ENCODE data around the gene FNTB.
A peak's percentile ranks its signal among the peaks of the same experiment; 100 is the strongest.

FNTB gene

GRCh38 chr14:65102441-65103149, 115.9 kb downstream of the FNTB start, which contains the start of gene MAX:
TSS of gene MAX (minus strand) at chr14:65102517. CDS start at chr14:65102339, 178 bp downstream.
- H2BK12ac ChIP-seq (ENCODE audit: low read length): peak within 1 kb of the TSS; percentile 23

GRCh38 chr14:65103150-65103760, 116.6 kb downstream of the FNTB start:
- Histone ChIP-seq H4K8ac (ENCODE audit: low read depth, low read length) (peak overlapping the region; percentile 45), H3K27me3 (ENCODE audit: insufficient read depth, low read length) (no peaks in the 10 kb centered on the region), H3K36me3 (ENCODE audit: control insufficient read depth in 1 of 2, insufficient read depth in 2 of 2, low read length in 2 of 2) (no peaks in the 10 kb centered on the region), H3K4me1 (ENCODE audit: control insufficient read depth in 1 of 2, insufficient read depth in 2 of 2, low read length in 2 of 2) (no peaks in the 10 kb centered on the region), H2AK5ac (ENCODE audit: low read length) (no peak overlapping the region), H3K4ac (ENCODE audit: low read depth, low read length) (no peak overlapping the region), H4K91ac (ENCODE audit: low read depth, low read length) (no peak overlapping the region), H4K12ac (ENCODE audit: low read depth, low read length) (peak overlapping the region; percentile 58), H2BK5ac (ENCODE audit: low read depth, low read length, poor library complexity) (no peak overlapping the region), H3K23ac (ENCODE audit: low read length) (no peak overlapping the region), H3K9me3 (ENCODE audit: insufficient read depth, low read depth, low read length) (no peaks in the 10 kb centered on the region), H3K14ac (ENCODE audit: low read length) (peak overlapping the region; percentile 43), H2BK120ac (ENCODE audit: insufficient read depth, low read length, poor library complexity) (peak overlapping the region; percentile 18), H3K4me2 (ENCODE audit: low read length) (peak overlapping the region; percentile 68), H3K79me2 (ENCODE audit: control insufficient read depth, insufficient read depth, low read length, poor library complexity) (peaks cover 5% of the 10 kb centered on the region), H2AFZ (ENCODE audit: insufficient read depth, low read length, poor library complexity) (peak overlapping the region; percentile 97), H3K79me1 (ENCODE audit: low read length) (peaks cover 4% of the 10 kb centered on the region), H3K9ac (ENCODE audit: low read length) (peak overlapping the region; percentile 3), H3K27ac (ENCODE audit: low read depth, low read length) (no peak overlapping the region), H3K4me3 (ENCODE audit: low read depth, low read length) (peak overlapping the region; percentile 76), H3K18ac (ENCODE audit: low read length) (peak overlapping the region; percentile 25), H2BK12ac (ENCODE audit: low read length) (peak overlapping the region; percentile 23)
- peak in 1 of 2 donors; percentile 29 for DNase-seq
- no CpG with 5 or more reads among the region's 22 CpGs for WGBS (ENCODE audit: extremely low coverage, insufficient coverage, insufficient read length)

More at GRCh38 chr14:65102441-65103149, 115.9 kb downstream of the FNTB start, which contains the start of gene MAX:
- Histone ChIP-seq H3K9me3 (ENCODE audit: insufficient read depth, low read depth, low read length) (no peaks in the 10 kb centered on the region), H3K27ac (ENCODE audit: low read depth, low read length) (peak within 1 kb of the TSS; percentile 73), H3K4ac (ENCODE audit: low read depth, low read length) (peak within 1 kb of the TSS; percentile 19), H3K18ac (ENCODE audit: low read length) (peak within 1 kb of the TSS; percentile 80), H2AK5ac (ENCODE audit: low read length) (no peak within 1 kb of the TSS), H2BK5ac (ENCODE audit: low read depth, low read length, poor library complexity) (peak within 1 kb of the TSS; percentile 68), H2AFZ (ENCODE audit: insufficient read depth, low read length, poor library complexity) (peak within 1 kb of the TSS; percentile 97), H4K91ac (ENCODE audit: low read depth, low read length) (peak within 1 kb of the TSS; percentile 41), H3K79me1 (ENCODE audit: low read length) (peaks cover 4% of the 10 kb centered on the region), H4K12ac (ENCODE audit: low read depth, low read length) (peak within 1 kb of the TSS; percentile 58), H3K27me3 (ENCODE audit: insufficient read depth, low read length) (no peaks in the 10 kb centered on the region), H3K14ac (ENCODE audit: low read length) (peak within 1 kb of the TSS; percentile 49), H2BK120ac (ENCODE audit: insufficient read depth, low read length, poor library complexity) (peak within 1 kb of the TSS; percentile 18), H3K4me2 (ENCODE audit: low read length) (peak within 1 kb of the TSS; percentile 76), H3K9ac (ENCODE audit: low read length) (peak within 1 kb of the TSS; percentile 84), H3K4me1 (ENCODE audit: control insufficient read depth in 1 of 2, insufficient read depth in 2 of 2, low read length in 2 of 2) (no peaks in the 10 kb centered on the region), H3K36me3 (ENCODE audit: control insufficient read depth in 1 of 2, insufficient read depth in 2 of 2, low read length in 2 of 2) (peaks cover 0 to 2% of the 10 kb centered on the region in 2 experiments), H3K4me3 (ENCODE audit: low read depth, low read length) (peak within 1 kb of the TSS; percentile 85), H3K23ac (ENCODE audit: low read length) (no peak within 1 kb of the TSS), H4K8ac (ENCODE audit: low read depth, low read length) (peak within 1 kb of the TSS; percentile 45), H3K79me2 (ENCODE audit: control insufficient read depth, insufficient read depth, low read length, poor library complexity) (peaks cover 5% of the 10 kb centered on the region)
- peak; percentile 98 for DNase-seq
- WGBS (ENCODE audit: extremely low coverage, insufficient coverage, insufficient read length): no CpG with 5 or more reads among the region's 61 CpGs

- peaks cover 4% of the 10 kb centered on the region for H3K79me1 ChIP-seq (ENCODE audit: low read length)
- H2BK120ac ChIP-seq (ENCODE audit: insufficient read depth, low read length, poor library complexity): no peak overlapping the region
- H3K9ac ChIP-seq (ENCODE audit: low read length): no peak overlapping the region
- H4K12ac ChIP-seq (ENCODE audit: low read depth, low read length): no peak overlapping the region
- H2AK5ac ChIP-seq (ENCODE audit: low read length): no peak overlapping the region
- no peak overlapping the region for H2BK5ac ChIP-seq (ENCODE audit: low read depth, low read length, poor library complexity)
- H3K14ac ChIP-seq (ENCODE audit: low read length): no peak overlapping the region
- no peak overlapping the region for H2AFZ ChIP-seq (ENCODE audit: insufficient read depth, low read length, poor library complexity)
- H3K79me2 ChIP-seq (ENCODE audit: control insufficient read depth, insufficient read depth, low read length, poor library complexity): peaks cover 5% of the 10 kb centered on the region
- H3K27me3 ChIP-seq (ENCODE audit: insufficient read depth, low read length): no peaks in the 10 kb centered on the region
- H3K4me1 ChIP-seq (ENCODE audit: control insufficient read depth in 1 of 2, insufficient read depth in 2 of 2, low read length in 2 of 2): no peaks in the 10 kb centered on the region
- no peak overlapping the region for H4K91ac ChIP-seq (ENCODE audit: low read depth, low read length)
- H3K18ac ChIP-seq (ENCODE audit: low read length): no peak overlapping the region
- H4K8ac ChIP-seq (ENCODE audit: low read depth, low read length): no peak overlapping the region
- DNase-seq: no peak
- no CpG with 5 or more reads among the region's 3 CpGs for WGBS (ENCODE audit: extremely low coverage, insufficient coverage, insufficient read length)
- no peak overlapping the region for H3K23ac ChIP-seq (ENCODE audit: low read length)
- H3K27ac ChIP-seq (ENCODE audit: low read depth, low read length): no peak overlapping the region
- no peaks in the 10 kb centered on the region for H3K36me3 ChIP-seq (ENCODE audit: control insufficient read depth in 1 of 2, insufficient read depth in 2 of 2, low read length in 2 of 2)
- H3K4me3 ChIP-seq (ENCODE audit: low read depth, low read length): no peak overlapping the region
- H3K4me2 ChIP-seq (ENCODE audit: low read length): no peak overlapping the region
- no peaks in the 10 kb centered on the region for H3K9me3 ChIP-seq (ENCODE audit: insufficient read depth, low read depth, low read length)
- no peak overlapping the region for H2BK12ac ChIP-seq (ENCODE audit: low read length)
- H3K4ac ChIP-seq (ENCODE audit: low read depth, low read length): no peak overlapping the region
Measured at GRCh38 chr14:65104791-65105190, 118.1 kb downstream of the FNTB start.

GRCh38 chr14:65106316-65106715, 119.6 kb downstream of the FNTB start:
- Histone ChIP-seq H4K8ac (ENCODE audit: low read depth, low read length) (no peak overlapping the region), H2AFZ (ENCODE audit: insufficient read depth, low read length, poor library complexity) (no peak overlapping the region), H3K23ac (ENCODE audit: low read length) (no peak overlapping the region), H3K18ac (ENCODE audit: low read length) (no peak overlapping the region), H3K14ac (ENCODE audit: low read length) (no peak overlapping the region), H3K36me3 (ENCODE audit: control insufficient read depth in 1 of 2, insufficient read depth in 2 of 2, low read length in 2 of 2) (no peaks in the 10 kb centered on the region), H4K12ac (ENCODE audit: low read depth, low read length) (no peak overlapping the region), H2BK120ac (ENCODE audit: insufficient read depth, low read length, poor library complexity) (no peak overlapping the region), H3K27ac (ENCODE audit: low read depth, low read length) (no peak overlapping the region), H2BK12ac (ENCODE audit: low read length) (no peak overlapping the region), H2BK5ac (ENCODE audit: low read depth, low read length, poor library complexity) (no peak overlapping the region), H3K79me1 (ENCODE audit: low read length) (peaks cover 4% of the 10 kb centered on the region), H3K27me3 (ENCODE audit: insufficient read depth, low read length) (no peaks in the 10 kb centered on the region), H3K9ac (ENCODE audit: low read length) (no peak overlapping the region), H3K9me3 (ENCODE audit: insufficient read depth, low read depth, low read length) (no peaks in the 10 kb centered on the region), H3K4me1 (ENCODE audit: control insufficient read depth in 1 of 2, insufficient read depth in 2 of 2, low read length in 2 of 2) (no peaks in the 10 kb centered on the region), H3K4ac (ENCODE audit: low read depth, low read length) (no peak overlapping the region), H3K79me2 (ENCODE audit: control insufficient read depth, insufficient read depth, low read length, poor library complexity) (peaks cover 5% of the 10 kb centered on the region), H4K91ac (ENCODE audit: low read depth, low read length) (no peak overlapping the region), H2AK5ac (ENCODE audit: low read length) (no peak overlapping the region), H3K4me3 (ENCODE audit: low read depth, low read length) (no peak overlapping the region), H3K4me2 (ENCODE audit: low read length) (no peak overlapping the region)
- WGBS (ENCODE audit: extremely low coverage, insufficient coverage, insufficient read length): no CpG with 5 or more reads among the region's 4 CpGs
- DNase-seq: no peak

Measured in trophoblast cell (in vitro differentiated cells and primary cell).